Body of pancreas (tissue), 4 donors: ENCODE data around the gene HSPA12B. TPM values are rescaled to one million over a fixed set of nuclear protein-coding genes. Genes with fewer than 3 reads are reported as not detected.

Experiments
- ATAC-seq: fragments of 150-250 bp; one replicate; pipeline ENCODE4 v1.9.1; 2016
- DNase-seq, 4 donors: peaks; one replicate each; pipeline ENCODE4 v3.0.0-alpha.2; 2019
- H3K27ac ChIP-seq, 4 donors: fragments of 200-600 bp; sonication (generic); 1 replicate in 3 of 4; 2 replicates in 1 of 4; pipeline versions ENCODE4 v1.5.1 to v1.6.1; 2016 to 2019; ENCODE audit warnings: mild to moderate bottlenecking in 1 of 4, mixed read lengths in 1 of 4, moderate library complexity in 1 of 4
- H3K27me3 ChIP-seq, 2 donors: fragments of 200-600 bp; sonication (generic); one replicate each; pipeline ENCODE4 v1.6.0; 2016; ENCODE audit warnings: mild to moderate bottlenecking in 1 of 2
- H3K36me3 ChIP-seq, 2 donors: fragments of 200-600 bp; sonication (generic); replicated peaks in 1 of 2; 2 replicates each; pipeline ENCODE4 v1.5.1; 2016; ENCODE audit warnings: low read depth in 2 of 2; ENCODE audit not compliant: insufficient read depth in 1 of 2
- H3K4me1 ChIP-seq: fragments of 200-600 bp; sonication (generic); one replicate; pipeline ENCODE4 v1.6.0; 2016
- H3K4me3 ChIP-seq, 2 donors: fragments of 200-600 bp; sonication (generic); 1 replicate in 1 of 2; 2 replicates in 1 of 2; pipeline ENCODE4 v1.5.1; 2016 to 2019
- H3K9me3 ChIP-seq, 3 donors: fragments of 200-600 bp; sonication (generic); 1 replicate in 2 of 3; 2 replicates in 1 of 3; pipeline ENCODE4 v1.5.1; 2016
- POLR2A ChIP-seq, 3 donors: fragments of 450-650 bp; IDR thresholded peaks; one replicate each; pipeline ENCODE4 v1.6.1; 2016; ENCODE audit warnings: antibody characterized with exemption in 3 of 3, mild to moderate bottlenecking in 2 of 3
- WGBS, 2 donors: methylation state at CpG; one replicate each; pipeline ENCODE4 v1.1.5; 2017; 5-methylcytosine and 5-hydroxymethylcytosine counted together
- intact Hi-C: fragments of 100-400 bp; cut with DNase I; formaldehyde crosslinking; loops from one replicate; pipeline ENCODE4 v1.15.1; 2023
- total RNA-seq, 2 donors: library from RNA; depleted of rRNA; stranded (reverse); fragments of >200 nt; gene quantifications; one replicate each; pipeline ENCODE4 v1.1.0, GENCODE V29; 2016
- TF ChIP-seq, protein P1 (sequence below), 7 experiments: fragments of 450-650 bp in 4 of 7; fragments of 200-600 bp in 3 of 7; sonication (generic) in 3 of 7; IDR thresholded peaks; one replicate each; pipeline ENCODE4 v1.5.1; 2016 to 2019; ENCODE audit warnings: antibody characterized with exemption in 7 of 7

Gene HSPA12B
- total RNA-seq, 2 donors from 2014 or later: 3.3 to 4.4 TPM

DNA sequence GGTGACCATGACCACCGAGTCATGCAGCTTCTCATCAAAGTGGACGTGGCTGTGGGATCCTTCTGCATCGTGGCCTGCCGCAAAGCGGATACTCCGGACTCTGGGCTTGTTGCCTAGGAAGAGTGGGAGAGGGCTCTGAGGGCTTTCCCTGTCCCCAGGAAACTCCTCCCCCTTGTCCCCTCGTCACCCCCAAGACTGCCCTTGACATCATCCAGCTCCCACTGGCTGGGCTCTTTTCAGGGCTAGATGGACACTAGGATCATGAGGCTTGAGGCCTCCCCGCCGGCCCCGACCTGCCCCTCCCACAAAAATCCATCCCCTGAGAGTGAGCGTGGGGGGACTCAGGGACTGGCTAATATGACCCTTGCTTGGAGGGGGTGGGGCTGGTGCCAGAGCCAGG is 26.1 kb downstream of the HSPA12B start:
- intact Hi-C loops: no loop called here
- no peak for TF ChIP-seq POLR2A (IDR thresholded peaks at IDR 0.05)
- TF ChIP-seq, protein P1, sequence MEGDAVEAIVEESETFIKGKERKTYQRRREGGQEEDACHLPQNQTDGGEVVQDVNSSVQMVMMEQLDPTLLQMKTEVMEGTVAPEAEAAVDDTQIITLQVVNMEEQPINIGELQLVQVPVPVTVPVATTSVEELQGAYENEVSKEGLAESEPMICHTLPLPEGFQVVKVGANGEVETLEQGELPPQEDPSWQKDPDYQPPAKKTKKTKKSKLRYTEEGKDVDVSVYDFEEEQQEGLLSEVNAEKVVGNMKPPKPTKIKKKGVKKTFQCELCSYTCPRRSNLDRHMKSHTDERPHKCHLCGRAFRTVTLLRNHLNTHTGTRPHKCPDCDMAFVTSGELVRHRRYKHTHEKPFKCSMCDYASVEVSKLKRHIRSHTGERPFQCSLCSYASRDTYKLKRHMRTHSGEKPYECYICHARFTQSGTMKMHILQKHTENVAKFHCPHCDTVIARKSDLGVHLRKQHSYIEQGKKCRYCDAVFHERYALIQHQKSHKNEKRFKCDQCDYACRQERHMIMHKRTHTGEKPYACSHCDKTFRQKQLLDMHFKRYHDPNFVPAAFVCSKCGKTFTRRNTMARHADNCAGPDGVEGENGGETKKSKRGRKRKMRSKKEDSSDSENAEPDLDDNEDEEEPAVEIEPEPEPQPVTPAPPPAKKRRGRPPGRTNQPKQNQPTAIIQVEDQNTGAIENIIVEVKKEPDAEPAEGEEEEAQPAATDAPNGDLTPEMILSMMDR (IDR thresholded peaks at IDR 0.05): no peak
- no peaks in the 10 kb centered on the region for H3K9me3 ChIP-seq
- DNase-seq (no peak), ATAC-seq (no peak)
- WGBS, 2 donors: 81 to 88% methylated on average over 11 of the region's 11 CpGs
- H3K27me3 ChIP-seq: no peaks in the 10 kb centered on the region
- H3K4me3 ChIP-seq: no peak overlapping the region
- H3K4me1 ChIP-seq: no peaks in the 10 kb centered on the region
- H3K27ac ChIP-seq: no peak overlapping the region
- no peaks in the 10 kb centered on the region for H3K36me3 ChIP-seq

DNA sequence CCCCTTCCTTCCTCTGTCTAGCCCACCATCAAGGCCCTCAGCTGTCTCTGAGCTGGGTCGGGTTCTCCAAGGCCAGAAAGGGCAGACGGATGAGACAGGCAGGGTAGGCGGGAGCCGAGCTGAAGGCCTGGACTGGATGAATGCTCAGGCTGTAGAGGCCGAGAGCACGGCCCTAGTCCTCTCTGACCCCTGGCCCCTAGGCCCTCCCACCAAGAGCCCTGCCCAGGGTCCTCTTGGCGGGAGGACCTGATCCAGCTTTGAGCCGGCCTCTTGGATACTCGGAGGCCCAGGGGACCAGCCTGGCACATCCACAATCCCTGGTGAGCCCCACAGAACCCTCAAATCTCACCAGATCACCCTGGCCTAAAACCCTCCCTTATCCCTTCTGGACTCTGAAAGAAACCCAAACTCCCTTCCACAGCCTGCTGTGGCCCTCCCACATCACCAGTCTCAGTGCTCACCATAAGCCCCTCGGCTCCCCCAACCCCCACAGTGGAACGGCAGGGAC is 26.9 kb downstream of the HSPA12B start:
- no peak for ATAC-seq
- intact Hi-C loops: no loop called here
- Histone ChIP-seq H3K4me3 (no peak overlapping the region), H3K27ac (no peak overlapping the region), H3K27me3 (no peaks in the 10 kb centered on the region), H3K4me1 (no peaks in the 10 kb centered on the region), H3K9me3 (no peaks in the 10 kb centered on the region), H3K36me3 (no peaks in the 10 kb centered on the region)
- DNase-seq: no peak
- TF ChIP-seq, protein P1 (IDR thresholded peaks at IDR 0.05): no peak
- no peak for TF ChIP-seq POLR2A (IDR thresholded peaks at IDR 0.05)
- WGBS, 2 donors: 87 to 90% methylated on average over 10 to 11 of the region's 11 CpGs

DNA sequence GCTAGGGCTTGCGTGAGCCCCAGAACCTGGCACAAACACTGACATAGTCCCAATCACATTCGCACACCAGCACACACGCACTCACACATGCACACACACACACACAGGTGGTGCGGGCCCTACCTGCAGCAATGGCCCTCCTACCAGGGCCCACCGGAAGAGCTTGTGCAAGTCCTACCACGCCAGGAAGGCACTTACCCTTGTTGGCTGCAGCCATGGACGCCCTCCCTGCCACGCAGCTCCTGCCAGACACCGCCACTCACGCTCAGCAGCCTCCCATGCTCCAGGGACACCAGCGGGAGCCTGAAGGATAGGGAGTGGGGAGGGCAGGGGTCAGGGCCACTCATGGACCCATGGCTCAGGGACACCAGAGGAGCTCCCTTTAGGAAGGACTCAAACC is 27.4 kb downstream of the HSPA12B start:
- H3K4me3 ChIP-seq: no peak overlapping the region
- H3K4me1 ChIP-seq: no peaks in the 10 kb centered on the region
- no peaks in the 10 kb centered on the region for H3K9me3 ChIP-seq
- H3K36me3 ChIP-seq: no peaks in the 10 kb centered on the region
- intact Hi-C loops: no loop called here
- DNase-seq (no peak), ATAC-seq (no peak)
- no peak for TF ChIP-seq POLR2A (IDR thresholded peaks at IDR 0.05)
- TF ChIP-seq, protein P1 (IDR thresholded peaks at IDR 0.05): no peak
- H3K27ac ChIP-seq: no peak overlapping the region
- WGBS, 2 donors: 83 to 87% methylated on average over 6 to 11 of the region's 11 CpGs
- H3K27me3 ChIP-seq: no peaks in the 10 kb centered on the region

DNA sequence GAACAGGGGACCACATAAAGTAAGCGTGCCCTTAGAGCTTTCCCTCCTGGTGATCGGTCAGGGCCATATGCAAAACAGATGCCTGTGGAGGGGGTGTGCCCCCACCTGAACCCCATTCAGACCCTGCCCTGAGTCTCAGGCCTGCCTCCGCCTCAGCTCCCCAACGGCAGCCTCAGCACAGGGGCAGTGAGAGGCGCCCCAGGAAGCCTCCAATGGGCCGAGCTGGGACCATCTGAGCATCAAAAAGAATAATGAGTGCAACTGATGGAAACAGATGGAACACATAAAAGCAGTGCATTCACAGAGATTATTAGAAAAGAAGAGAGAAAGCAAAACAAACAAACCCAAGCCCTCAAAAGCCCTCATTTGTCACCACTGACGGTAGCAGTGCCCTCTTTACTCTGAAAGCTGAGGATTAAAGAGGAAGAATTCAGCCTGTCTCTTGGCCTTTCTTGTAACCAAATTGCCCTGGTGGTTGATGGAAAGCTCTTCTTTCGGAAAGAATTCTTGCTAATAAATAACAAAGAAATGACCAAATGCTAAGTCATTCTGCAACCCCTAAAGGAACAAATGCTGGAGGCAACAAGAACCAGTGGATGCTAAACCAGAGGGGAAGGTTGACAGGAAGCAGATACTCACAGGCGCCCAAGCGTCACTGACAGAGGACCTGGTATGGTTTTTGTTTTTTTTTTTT is 28.3 kb downstream of the HSPA12B start:
- WGBS, 2 donors: 72 to 81% methylated on average over 10 of the region's 10 CpGs
- no peak overlapping the region for H3K4me3 ChIP-seq
- TF ChIP-seq, protein P1 (IDR thresholded peaks at IDR 0.05): no peak
- TF ChIP-seq POLR2A (IDR thresholded peaks at IDR 0.05): no peak
- H3K27me3 ChIP-seq: no peaks in the 10 kb centered on the region
- no peaks in the 10 kb centered on the region for H3K9me3 ChIP-seq
- intact Hi-C loops: no loop called here
- DNase-seq (no peak), ATAC-seq (no peak)
- H3K4me1 ChIP-seq: no peaks in the 10 kb centered on the region
- no peak overlapping the region for H3K27ac ChIP-seq
- no peaks in the 10 kb centered on the region for H3K36me3 ChIP-seq
